Inflammatory macrophage treated with lipopolysaccharide for 1 hour (primary cell): ENCODE data around the gene KAT5.
"Not testable (repeated sequence)": the region's sequence is repeated elsewhere in the genome, so short reads cannot be mapped to it uniquely, and the experiment has no call there.

Source experiments
- DNase-seq, 2 donors: peaks; one replicate each; pipeline ENCODE4 v3.0.0-alpha.2; 2020 to 2022

KAT5 gene

DNA sequence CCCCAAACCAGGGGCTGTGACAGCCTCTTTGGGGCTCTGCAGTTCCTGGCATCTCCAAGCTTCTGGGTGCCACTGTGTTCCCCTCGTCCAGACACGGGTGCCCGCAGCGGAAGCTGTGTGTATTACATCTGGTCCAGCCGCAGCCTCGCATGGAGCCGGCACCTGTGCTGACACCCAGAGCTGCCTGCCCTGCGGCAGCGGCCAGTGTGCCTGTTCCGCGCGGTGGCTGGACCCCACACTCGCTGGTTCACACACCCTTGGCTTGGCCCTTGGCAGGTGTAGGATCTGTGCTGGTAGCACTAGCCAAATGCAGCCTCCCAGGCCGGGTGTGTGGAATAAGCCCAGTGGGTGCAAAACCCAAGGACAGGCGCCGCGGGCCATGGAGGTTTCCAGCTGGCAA, 33.0 kb downstream of the KAT5 start:
- no peak for DNase-seq

GRCh38 chr11:65762169-65762568, 50.1 kb downstream of the KAT5 start:
- DNase-seq: not testable (repeated sequence)

- not testable (repeated sequence) for DNase-seq
These were observed 50.8 kb downstream of the KAT5 start for GRCh38 chr11:65762816-65763215.

GRCh38 chr11:65764434-65764833, 52.4 kb downstream of the KAT5 start:
- no peak for DNase-seq

GRCh38 chr11:65766535-65766934, 54.5 kb downstream of the KAT5 start:
- peak; percentile 27 to 37 for DNase-seq

DNA sequence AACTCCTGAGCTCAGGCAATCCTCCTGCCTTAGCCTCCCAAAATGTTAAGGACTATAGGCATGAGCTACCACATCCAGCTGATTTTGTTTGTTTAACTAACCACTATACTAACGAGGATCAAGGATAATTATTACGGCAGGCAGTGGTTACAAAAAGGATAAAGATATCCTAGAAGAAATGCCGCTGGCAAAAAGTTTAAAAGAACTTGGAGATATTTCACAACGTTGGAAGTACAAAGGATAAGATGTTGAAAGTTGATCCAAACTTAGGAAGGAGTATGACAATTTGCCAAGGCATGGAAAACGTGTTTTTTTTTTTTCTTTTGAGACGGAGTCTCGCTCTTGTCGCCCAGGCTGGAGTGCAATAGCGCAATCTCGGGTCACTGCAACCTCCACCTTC, 55.4 kb downstream of the KAT5 start:
- no peak for DNase-seq

DNA sequence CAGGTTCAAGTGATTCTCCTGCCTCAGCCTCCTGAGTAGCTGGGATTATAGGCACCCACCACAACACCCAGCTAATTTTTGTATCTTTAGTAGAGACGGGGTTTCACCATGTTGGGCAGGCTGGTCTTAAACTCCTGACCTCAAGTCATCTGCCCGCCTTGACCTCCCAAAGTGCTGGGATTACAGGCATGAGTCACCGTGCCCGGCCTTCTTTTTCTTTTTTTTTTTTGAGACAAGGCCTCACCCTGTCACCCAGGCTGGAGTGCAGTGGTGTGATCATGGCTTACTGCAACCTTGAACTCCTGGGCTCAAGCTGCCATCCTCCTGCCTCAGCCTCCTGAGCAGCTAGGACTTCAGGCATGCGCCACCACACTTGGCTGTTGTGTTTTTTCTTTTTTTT, 55.8 kb downstream of the KAT5 start:
- DNase-seq: peak; percentile 45 to 63
